Endothelial cell of umbilical vein (primary cell): ENCODE data around the gene PAPOLA.

Experiments
- CTCF ChIP-seq, 2 donors: IDR thresholded peaks; 1 replicate in 1 of 2; 2 replicates in 1 of 2; pipeline ENCODE4 v1.5.1; 2011; ENCODE audit warnings: low read length in 2 of 2, mild to moderate bottlenecking in 2 of 2, moderate library complexity in 2 of 2, control low read depth in 1 of 2, inconsistent platforms in 1 of 2, low read depth in 1 of 2; ENCODE audit not compliant: insufficient read depth in 1 of 2; ENCODE audit errors: extremely low read depth in 1 of 2
- EZH2 ChIP-seq: IDR thresholded peaks from 2 replicates; pipeline ENCODE4 v1.6.1; 2012; ENCODE audit warnings: borderline replicate concordance, low read depth, mild to moderate bottlenecking, moderate library complexity, low read length, inconsistent platforms; ENCODE audit not compliant: severe bottlenecking
- FOS ChIP-seq: IDR thresholded peaks from 2 replicates; pipeline ENCODE4 v1.6.1; 2011; ENCODE audit warnings: mild to moderate bottlenecking, low read length, moderate library complexity, borderline replicate concordance; ENCODE audit not compliant: insufficient read depth
- GATA2 ChIP-seq: IDR thresholded peaks from 2 replicates; pipeline ENCODE4 v1.7.0; 2011; ENCODE audit warnings: low read depth, mild to moderate bottlenecking, moderate library complexity, mixed read lengths, low read length; ENCODE audit not compliant: insufficient read length, insufficient read depth
- JUN ChIP-seq: IDR thresholded peaks from 2 replicates; pipeline ENCODE4 v1.6.1; 2011; ENCODE audit warnings: borderline replicate concordance, low read depth; ENCODE audit not compliant: insufficient read length, insufficient read depth
- MAX ChIP-seq: IDR thresholded peaks from 2 replicates; pipeline ENCODE4 v1.6.1; 2011; ENCODE audit not compliant: insufficient read depth, insufficient read length
- MYC ChIP-seq: IDR thresholded peaks from one replicate; pipeline ENCODE4 v1.6.1; 2011; ENCODE audit warnings: mild to moderate bottlenecking, low read depth, low read length
- POLR2A ChIP-seq: IDR thresholded peaks from 2 replicates; pipeline ENCODE4 v1.6.1; 2012; ENCODE audit warnings: low read depth, mild to moderate bottlenecking, control low read depth, low read length
- POLR2AphosphoS5 ChIP-seq: IDR thresholded peaks from 2 replicates; pipeline ENCODE4 v1.6.1; 2012; ENCODE audit warnings: low read depth, mild to moderate bottlenecking, control low read depth, low read length, moderate library complexity; ENCODE audit not compliant: insufficient read depth

GRCh38 chr14:96597680-96598079 lies 95.5 kb downstream of the PAPOLA start:
- no peak for TF ChIP-seq CTCF (IDR thresholded peaks at IDR 0.05; ENCODE audit: extremely low read depth in 1 of 2, insufficient read depth in 1 of 2, low read depth in 1 of 2, low read length in 2 of 2)
- TF ChIP-seq EZH2 = no peak
- no peak for TF ChIP-seq POLR2A
- TF ChIP-seq POLR2AphosphoS5 = no peak
- no peak for TF ChIP-seq MAX
- TF ChIP-seq JUN = no peak
- TF ChIP-seq FOS = no peak
- no peak for TF ChIP-seq MYC
- TF ChIP-seq GATA2 = no peak
